Subcutaneous adipose tissue (tissue), 4 donors: ENCODE measurements around the gene MRGPRE. TPM values are rescaled to one million over a fixed set of nuclear protein-coding genes. Genes with fewer than 3 reads are reported as not detected.

Experiments
- CTCF ChIP-seq: fragments of 450-650 bp; IDR thresholded peaks from one replicate; pipeline ENCODE4 v1.5.1; 2016; ENCODE audit warnings: low read depth, mild to moderate bottlenecking, control low read depth, antibody characterized with exemption, moderate library complexity
- total RNA-seq, 4 donors: library from RNA; depleted of rRNA; stranded (reverse); fragments of >200 nt; gene quantifications; one replicate each; pipeline ENCODE4 v1.1.0, GENCODE V29; 2016

The MRGPRE gene
- total RNA-seq, 4 donors from 2014 or later = not detected

- no peak for TF ChIP-seq CTCF
These were observed 35.0 kb downstream of the MRGPRE start for GRCh38 chr11:3197044-3197695.

GRCh38 chr11:3196161-3197043, 35.8 kb downstream of the MRGPRE start:
- no peak for TF ChIP-seq CTCF

- TF ChIP-seq CTCF = no peak
These were observed 36.7 kb downstream of the MRGPRE start for GRCh38 chr11:3195251-3196160.

GRCh38 chr11:3194016-3194816, 38.0 kb downstream of the MRGPRE start:
- TF ChIP-seq CTCF = no peak

GRCh38 chr11:3193373-3194015, 38.7 kb downstream of the MRGPRE start:
- no peak for TF ChIP-seq CTCF

GRCh38 chr11:3192511-3193372, 39.5 kb downstream of the MRGPRE start:
- no peak for TF ChIP-seq CTCF
